H1 (cell line): ENCODE measurements around the gene KCNMB2. TPM values are rescaled to one million over a fixed set of nuclear protein-coding genes. Genes with fewer than 3 reads are reported as not detected.

Source experiments
- JUN ChIP-seq: IDR thresholded peaks from 2 replicates; pipeline ENCODE4 v1.6.1; 2011; ENCODE audit warnings: low read depth, mild to moderate bottlenecking, improper control_type of control experiment, low read length
- SAP30 ChIP-seq: fragments of 300-600 bp; sonication (generic); IDR thresholded peaks from 2 replicates; pipeline ENCODE4 v1.7.1; 2012; ENCODE audit warnings: low read length, moderate library complexity, mild to moderate bottlenecking, inconsistent platforms; ENCODE audit not compliant: insufficient read depth, insufficient replicate concordance
- SP1 ChIP-seq: IDR thresholded peaks from 2 replicates; pipeline ENCODE4 v1.6.1; 2011; ENCODE audit warnings: low read depth, low read length
- SP2 ChIP-seq: IDR thresholded peaks from 2 replicates; pipeline ENCODE4 v1.6.1; 2012; ENCODE audit warnings: mild to moderate bottlenecking, low read length, inconsistent platforms
- SRF ChIP-seq: IDR thresholded peaks from 2 replicates; pipeline ENCODE4 v1.6.1; 2011; ENCODE audit warnings: mild to moderate bottlenecking, low read depth, low read length, moderate library complexity
- TBP ChIP-seq: IDR thresholded peaks from 2 replicates; pipeline ENCODE4 v1.6.1; 2011; ENCODE audit warnings: low read depth, low read length, improper control_type of control experiment
- TCF12 ChIP-seq: IDR thresholded peaks from 2 replicates; pipeline ENCODE4 v1.6.1; 2011; ENCODE audit warnings: low read depth, mild to moderate bottlenecking, low read length
- polyA plus RNA-seq, 7 experiments: library from polyadenylated mRNA; depleted of rRNA in 3 of 7; stranded (reverse) in 5 of 7; unstranded in 2 of 7; fragments of >200 nt in 5 of 7; fragments of 200-250 nt in 2 of 7; gene quantifications; 1 replicate in 5 of 7; 2 replicates in 1 of 7; 4 replicates in 1 of 7; pipeline versions ENCODE4 v1.2.1 to v1.2.3, GENCODE V29; 2011 to 2013; ENCODE audit warnings: missing spikeins in 2 of 7, mixed read lengths in 2 of 7
- total RNA-seq: library from RNA; stranded (reverse); fragmentation: NEBNext Ultra II Directional; extraction: Animal tissue kit (Norgen Biotek cat#: 25700); gene quantifications from 2 replicates; pipeline ENCODE4 v1.2.1, GENCODE V29; 2021

Gene KCNMB2
- total and polyA plus RNA-seq, 2 of the 8 experiments (the other 6 are each of a cell fraction or from before 2014, with no cell fraction given) = not detected

- TF ChIP-seq TBP (no peak), SRF (no peak), SAP30 (no peak), JUN (no peak), SP2 (no peak), TCF12 (no peak), SP1 (no peak)
- TF ChIP-seq, all 59 proteins: peak for 0
Observed at GRCh38 chr3:178658694-178659325, 122.6 kb downstream of the KCNMB2 start (continued).
